ENCODE data around the gene PRSS8. TPM values are rescaled to one million over a fixed set of nuclear protein-coding genes. Genes with fewer than 3 reads are reported as not detected.
A peak's percentile ranks its signal among the peaks of the same experiment; 100 is the strongest.

Gene PRSS8
- total and polyA plus RNA-seq, 3 experiments from 2014 or later: not detected

DNA sequence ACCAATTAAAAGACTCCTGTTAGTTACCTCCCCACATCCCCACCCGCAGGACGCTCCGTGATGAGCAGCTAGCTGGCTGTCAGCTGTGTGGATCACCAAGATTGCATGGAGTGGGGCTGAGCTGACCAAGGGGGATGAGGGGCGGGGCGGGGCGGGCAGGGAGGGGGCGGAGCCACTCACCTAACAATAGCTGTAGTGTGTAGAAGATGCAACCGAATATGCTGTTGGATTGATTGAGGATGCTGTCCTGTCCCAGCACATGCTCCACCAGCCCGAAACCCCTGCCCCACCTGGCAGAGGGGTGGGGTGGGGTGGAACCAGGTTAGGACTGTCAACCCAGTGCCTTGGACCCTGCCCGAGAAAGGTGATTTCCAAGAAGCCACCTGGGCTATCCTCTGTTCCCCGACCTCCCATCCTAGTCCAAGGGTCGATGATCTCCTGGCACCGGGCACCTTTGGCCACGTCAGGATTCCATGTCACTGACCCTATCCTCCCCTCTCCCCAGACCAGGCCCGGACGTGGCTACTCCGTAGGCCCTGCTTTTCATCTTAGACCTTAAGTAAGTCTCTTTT, 42.3 kb downstream of the PRSS8 start:
- Histone ChIP-seq H3K4me3 (ENCODE audit: low read length) (no peak overlapping the region), H3K36me3 (ENCODE audit: insufficient read depth, low read length) (peaks cover 10% of the 10 kb centered on the region), H3K27ac (ENCODE audit: low read depth, low read length) (no peak overlapping the region), H3K27me3 (ENCODE audit: insufficient read depth, low read length, poor library complexity, severe bottlenecking) (no peaks in the 10 kb centered on the region), H3K4me1 (ENCODE audit: insufficient read depth, low read length) (peaks cover 16% of the 10 kb centered on the region), H3K9me3 (ENCODE audit: low read length) (no peaks in the 10 kb centered on the region)
- peak in 1 of 5 donors; percentile 46 for DNase-seq
- Mint-ChIP-seq H3K9me3 (no peaks in the 10 kb centered on the region), H3K27ac (peak overlapping the region in 2 of 8 donors; percentile 83 to 93), H3K4me1 (peaks cover 24 to 38% (median 30%) of the 10 kb centered on the region in 3 donors), H3K27me3 (no peaks in the 10 kb centered on the region), H3K36me3 (peaks cover 0 to 32% (median 0%) of the 10 kb centered on the region in 3 donors), H3K4me3 (peak overlapping the region; percentile 45 to 86 (median 55))
- POLR2A ChIA-PET: interaction anchor here (1.0 kb wide), 1 partner anchor 50 kb away, joined by 3 read pairs; no protein-coding TSS in a partner anchor
- CTCF ChIA-PET: interaction anchor here (1.6 to 1.9 kb wide), 2 partner anchors 15 to 108 kb away, joined by 3 to 7 read pairs; partner anchors contain the start of genes BCKDK and HSD3B7

DNA sequence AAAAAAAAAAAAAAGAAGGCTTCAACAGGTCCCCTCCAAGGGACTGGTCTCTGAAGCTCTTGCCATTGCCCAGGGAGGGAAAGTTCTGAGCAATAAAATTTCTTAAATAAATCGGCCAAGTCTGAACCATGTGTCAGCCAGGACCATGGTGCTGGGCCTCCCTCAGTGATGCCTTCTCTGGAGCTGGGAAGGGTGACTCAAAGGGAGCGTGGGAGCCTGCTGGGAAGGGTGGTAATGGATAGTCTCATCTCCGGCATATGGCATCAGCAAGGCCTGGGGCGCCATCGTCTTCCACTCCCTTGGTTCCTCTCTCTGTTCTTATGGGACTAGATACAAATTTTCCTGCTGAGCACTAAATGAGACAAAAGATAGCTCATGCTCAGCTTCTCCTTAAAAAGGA, 43.2 kb downstream of the PRSS8 start:
- peaks cover 10% of the 10 kb centered on the region for H3K36me3 ChIP-seq (ENCODE audit: insufficient read depth, low read length)
- no peaks in the 10 kb centered on the region for H3K27me3 Mint-ChIP-seq
- H3K27me3 ChIP-seq (ENCODE audit: insufficient read depth, low read length, poor library complexity, severe bottlenecking): no peaks in the 10 kb centered on the region
- no peak overlapping the region for H3K27ac ChIP-seq (ENCODE audit: low read depth, low read length)
- H3K4me3 ChIP-seq (ENCODE audit: low read length): no peak overlapping the region
- H3K27ac Mint-ChIP-seq: peak overlapping the region in 2 of 8 donors; percentile 36 to 55
- H3K36me3 Mint-ChIP-seq: peaks cover 0 to 34% (median 0%) of the 10 kb centered on the region in 3 donors
- peaks cover 24 to 38% (median 30%) of the 10 kb centered on the region in 3 donors for H3K4me1 Mint-ChIP-seq
- CTCF ChIA-PET: interaction anchor here (1.0 to 1.9 kb wide), 4 partner anchors 8 to 108 kb away, joined by 3 to 7 read pairs (median 4); partner anchors contain the start of genes BCKDK and HSD3B7
- POLR2A ChIA-PET: interaction anchor here (0.5 to 0.9 kb wide), 2 partner anchors 18 to 98 kb away, joined by 4 to 6 read pairs; partner anchors contain the start of genes ZNF646 and ZNF668
- no peaks in the 10 kb centered on the region for H3K9me3 Mint-ChIP-seq
- DNase-seq: no peak
- H3K9me3 ChIP-seq (ENCODE audit: low read length): no peaks in the 10 kb centered on the region
- peak overlapping the region in 6 of 7 donors; percentile 2 to 59 (median 38) for H3K4me3 Mint-ChIP-seq
- peaks cover 16% of the 10 kb centered on the region for H3K4me1 ChIP-seq (ENCODE audit: insufficient read depth, low read length)

- ChIA-PET CTCF (no interaction called here), POLR2A (no interaction called here)
- Mint-ChIP-seq H3K36me3 (peaks cover 0 to 45% (median 2%) of the 10 kb centered on the region in 3 donors), H3K27me3 (no peaks in the 10 kb centered on the region), H3K4me3 (peak overlapping the region in 1 of 7 donors; percentile 54), H3K4me1 (peaks cover 20 to 32% (median 21%) of the 10 kb centered on the region in 3 donors), H3K9me3 (no peaks in the 10 kb centered on the region), H3K27ac (peak overlapping the region in 4 of 8 donors; percentile 23 to 86 (median 58))
- H3K27ac ChIP-seq (ENCODE audit: low read depth, low read length): no peak overlapping the region
- peaks cover 10% of the 10 kb centered on the region for H3K36me3 ChIP-seq (ENCODE audit: insufficient read depth, low read length)
- no peaks in the 10 kb centered on the region for H3K27me3 ChIP-seq (ENCODE audit: insufficient read depth, low read length, poor library complexity, severe bottlenecking)
- H3K9me3 ChIP-seq (ENCODE audit: low read length): no peaks in the 10 kb centered on the region
- H3K4me1 ChIP-seq (ENCODE audit: insufficient read depth, low read length): peaks cover 12% of the 10 kb centered on the region
- no peak overlapping the region for H3K4me3 ChIP-seq (ENCODE audit: low read length)
- no peak for DNase-seq
Measured at GRCh38 chr16:31090540-31090939, 45.0 kb downstream of the PRSS8 start.

GRCh38 chr16:31089199-31089598, 46.3 kb downstream of the PRSS8 start:
- peaks cover 5% of the 10 kb centered on the region for H3K4me1 ChIP-seq (ENCODE audit: insufficient read depth, low read length)
- Mint-ChIP-seq H3K4me1 (peaks cover 10 to 24% (median 15%) of the 10 kb centered on the region in 3 donors), H3K4me3 (peak overlapping the region in 1 of 7 donors; percentile 48), H3K36me3 (peaks cover 0 to 46% (median 2%) of the 10 kb centered on the region in 3 donors), H3K27ac (peak overlapping the region in 2 of 8 donors; percentile 64 to 70), H3K27me3 (no peaks in the 10 kb centered on the region), H3K9me3 (no peaks in the 10 kb centered on the region)
- ChIA-PET CTCF (interaction anchor here (1.5 kb wide), 1 partner anchor 136 kb away, joined by 3 read pairs; no protein-coding TSS in a partner anchor), POLR2A (no interaction called here)
- H3K9me3 ChIP-seq (ENCODE audit: low read length): no peaks in the 10 kb centered on the region
- H3K27ac ChIP-seq (ENCODE audit: low read depth, low read length): no peak overlapping the region
- no peak for DNase-seq
- no peaks in the 10 kb centered on the region for H3K27me3 ChIP-seq (ENCODE audit: insufficient read depth, low read length, poor library complexity, severe bottlenecking)
- peaks cover 10% of the 10 kb centered on the region for H3K36me3 ChIP-seq (ENCODE audit: insufficient read depth, low read length)
- no peak overlapping the region for H3K4me3 ChIP-seq (ENCODE audit: low read length)

GRCh38 chr16:31088459-31089183, 46.9 kb downstream of the PRSS8 start, which contains the start of gene PRSS53:
Gene PRSS53, minus strand, starts transcription at chr16:31088943. Its CDS starts 134 bp downstream, at chr16:31088809.
- Mint-ChIP-seq H3K9me3 (no peaks in the 10 kb centered on the region), H3K27me3 (no peaks in the 10 kb centered on the region), H3K4me1 (peaks cover 5 to 19% (median 9%) of the 10 kb centered on the region in 3 donors), H3K27ac (peak within 1 kb of the TSS in 4 of 8 donors; percentile 64 to 78 (median 68)), H3K4me3 (peak within 1 kb of the TSS in 1 of 7 donors; percentile 48), H3K36me3 (peaks cover 0 to 50% (median 2%) of the 10 kb centered on the region in 3 donors)
- CTCF ChIA-PET: interaction anchor here (0.6 to 1.5 kb wide), 2 partner anchors 135 to 146 kb away, joined by 3 read pairs; no protein-coding TSS in a partner anchor
- peaks cover 10% of the 10 kb centered on the region for H3K36me3 ChIP-seq (ENCODE audit: insufficient read depth, low read length)
- H3K4me1 ChIP-seq (ENCODE audit: insufficient read depth, low read length): no peaks in the 10 kb centered on the region
- no peaks in the 10 kb centered on the region for H3K27me3 ChIP-seq (ENCODE audit: insufficient read depth, low read length, poor library complexity, severe bottlenecking)
- POLR2A ChIA-PET: no interaction called here
- no peak within 1 kb of the TSS for H3K27ac ChIP-seq (ENCODE audit: low read depth, low read length)
- no peak within 1 kb of the TSS for H3K4me3 ChIP-seq (ENCODE audit: low read length)
- DNase-seq: no peak
- H3K9me3 ChIP-seq (ENCODE audit: low read length): no peaks in the 10 kb centered on the region

GRCh38 chr16:31087971-31088370, 47.6 kb downstream of the PRSS8 start:
- H3K4me3 Mint-ChIP-seq: no peak overlapping the region
- POLR2A ChIA-PET: no interaction called here

GRCh38 chr16:31087481-31087880, 48.0 kb downstream of the PRSS8 start:
- POLR2A ChIA-PET: no interaction called here

More at GRCh38 chr16:31087971-31088370, 47.6 kb downstream of the PRSS8 start:
- Histone ChIP-seq H3K27me3 (ENCODE audit: insufficient read depth, low read length, poor library complexity, severe bottlenecking) (no peaks in the 10 kb centered on the region), H3K9me3 (ENCODE audit: low read length) (no peaks in the 10 kb centered on the region), H3K4me3 (ENCODE audit: low read length) (no peak overlapping the region), H3K27ac (ENCODE audit: low read depth, low read length) (no peak overlapping the region), H3K36me3 (ENCODE audit: insufficient read depth, low read length) (peaks cover 10% of the 10 kb centered on the region), H3K4me1 (ENCODE audit: insufficient read depth, low read length) (no peaks in the 10 kb centered on the region)
- peaks cover 4 to 15% (median 4%) of the 10 kb centered on the region in 3 donors for H3K4me1 Mint-ChIP-seq
- CTCF ChIA-PET: interaction anchor here (0.6 to 1.5 kb wide), 2 partner anchors 134 to 146 kb away, joined by 3 read pairs; no protein-coding TSS in a partner anchor
- H3K27ac Mint-ChIP-seq: peak overlapping the region in 1 of 8 donors; percentile 65
- H3K36me3 Mint-ChIP-seq: peaks cover 0 to 55% (median 2%) of the 10 kb centered on the region in 3 donors
- DNase-seq: no peak
- H3K27me3 Mint-ChIP-seq: no peaks in the 10 kb centered on the region
- H3K9me3 Mint-ChIP-seq: no peaks in the 10 kb centered on the region

More at GRCh38 chr16:31087481-31087880, 48.0 kb downstream of the PRSS8 start:
- no peaks in the 10 kb centered on the region for H3K9me3 ChIP-seq (ENCODE audit: low read length)
- Mint-ChIP-seq H3K27ac (peak overlapping the region in 1 of 8 donors; percentile 15), H3K4me1 (peaks cover 2 to 11% (median 2%) of the 10 kb centered on the region in 3 donors), H3K27me3 (no peaks in the 10 kb centered on the region), H3K36me3 (peaks cover 0 to 58% (median 2%) of the 10 kb centered on the region in 3 donors), H3K9me3 (no peaks in the 10 kb centered on the region), H3K4me3 (no peak overlapping the region)
- no peaks in the 10 kb centered on the region for H3K27me3 ChIP-seq (ENCODE audit: insufficient read depth, low read length, poor library complexity, severe bottlenecking)
- no peak overlapping the region for H3K4me3 ChIP-seq (ENCODE audit: low read length)
- H3K27ac ChIP-seq (ENCODE audit: low read depth, low read length): no peak overlapping the region
- H3K4me1 ChIP-seq (ENCODE audit: insufficient read depth, low read length): no peaks in the 10 kb centered on the region
- DNase-seq: no peak
- CTCF ChIA-PET: interaction anchor here (1.5 kb wide), 1 partner anchor 134 kb away, joined by 3 read pairs; no protein-coding TSS in a partner anchor
- peaks cover 10% of the 10 kb centered on the region for H3K36me3 ChIP-seq (ENCODE audit: insufficient read depth, low read length)
